Activated CD8-positive, alpha-beta memory T cell treated with anti-CD3 and anti-CD28 coated beads for 24 hours (primary cell): ENCODE results near the gene CTNND1.
"Not testable (repeated sequence)": the region's sequence is repeated elsewhere in the genome, so short reads cannot be mapped to it uniquely, and the experiment has no call there.

Source experiments
- DNase-seq: peaks from one replicate; pipeline ENCODE4 v3.0.0-alpha.2; 2020

Gene CTNND1

DNA sequence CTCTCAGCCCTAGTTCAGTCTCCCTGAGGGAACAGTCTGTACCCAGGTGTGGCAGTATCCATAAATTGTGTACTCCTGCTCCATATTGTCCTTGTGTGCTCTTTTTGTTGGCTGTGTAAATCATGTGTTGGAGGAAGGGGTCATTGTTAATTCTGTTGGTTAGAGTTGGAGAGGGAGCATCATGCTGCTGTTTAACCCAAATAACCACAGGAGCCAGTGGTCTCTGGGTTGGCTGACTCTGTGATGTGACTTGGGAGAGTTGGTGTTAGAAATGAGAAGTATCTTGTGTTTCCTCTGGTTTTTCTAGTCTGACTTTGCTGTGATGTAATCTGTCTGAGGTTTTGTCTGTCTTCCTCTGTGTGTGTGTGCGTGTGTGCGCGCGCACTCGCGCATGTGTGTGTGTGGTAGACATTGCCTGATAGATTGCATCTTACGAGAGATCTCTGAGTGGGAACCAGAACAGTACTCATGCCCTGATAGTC, 30.5 kb downstream of the CTNND1 start:
- DNase-seq = peak; percentile 87

GRCh38 chr11:57792870-57793269, 31.3 kb downstream of the CTNND1 start:
- DNase-seq = no peak

- DNase-seq = no peak
These were observed 31.9 kb downstream of the CTNND1 start for GRCh38 chr11:57793351-57794115.

GRCh38 chr11:57798905-57799559, 37.4 kb downstream of the CTNND1 start:
- no peak for DNase-seq

DNA sequence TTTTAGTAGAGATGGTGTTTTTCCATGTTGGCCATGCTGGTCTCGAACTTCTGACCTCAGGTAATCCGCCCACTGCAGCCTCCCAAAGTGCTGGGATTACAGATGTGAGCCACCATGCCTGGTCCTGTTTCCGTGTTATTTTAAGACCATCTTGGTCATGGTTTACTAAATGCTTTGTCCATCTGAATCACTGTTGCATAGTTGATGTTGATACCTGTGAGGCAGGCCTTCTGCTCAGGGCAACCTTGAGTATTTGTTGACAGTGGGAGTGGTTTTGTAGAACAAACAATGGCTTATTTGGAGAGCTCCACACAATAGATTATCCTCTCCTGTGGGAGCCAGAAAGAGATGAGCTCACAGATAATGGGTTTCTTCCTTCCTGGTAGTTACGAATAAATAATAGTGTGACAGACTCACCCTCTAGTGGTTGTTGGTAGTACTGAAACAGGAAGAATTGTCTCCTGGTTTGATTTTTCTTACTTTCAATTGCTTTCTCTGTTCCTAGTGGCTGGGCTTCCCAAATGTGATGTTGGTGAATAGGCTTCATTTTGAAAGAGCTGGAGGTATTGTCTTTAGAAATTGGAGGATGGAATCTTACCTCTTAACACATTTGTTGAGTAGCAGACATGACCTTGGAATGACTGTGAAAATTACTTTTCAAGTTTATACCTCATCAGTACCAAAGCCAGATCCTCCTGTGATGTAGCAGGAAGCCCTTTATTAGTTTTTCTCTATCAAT, 39.0 kb downstream of the CTNND1 start:
- no peak for DNase-seq

DNA sequence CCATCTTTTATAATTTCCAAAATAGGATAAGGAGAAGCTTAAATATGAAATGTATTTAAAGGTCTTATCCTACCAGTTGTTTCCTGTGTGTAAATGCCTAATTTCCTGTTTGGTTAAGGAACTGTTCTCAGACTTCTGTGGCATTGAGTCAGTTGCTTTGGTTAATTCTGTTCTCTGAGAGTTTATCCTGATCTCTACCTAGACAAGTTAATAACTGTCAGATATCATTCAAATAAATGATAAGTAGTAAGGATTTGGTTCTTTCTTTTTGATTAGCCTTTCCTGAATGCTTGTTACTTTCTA, 39.5 kb downstream of the CTNND1 start:
- no peak for DNase-seq

- no peak for DNase-seq
These were observed 40.8 kb downstream of the CTNND1 start for GRCh38 chr11:57802411-57802810.

- DNase-seq = no peak
These were observed 42.9 kb downstream of the CTNND1 start for GRCh38 chr11:57804466-57804865.

DNA sequence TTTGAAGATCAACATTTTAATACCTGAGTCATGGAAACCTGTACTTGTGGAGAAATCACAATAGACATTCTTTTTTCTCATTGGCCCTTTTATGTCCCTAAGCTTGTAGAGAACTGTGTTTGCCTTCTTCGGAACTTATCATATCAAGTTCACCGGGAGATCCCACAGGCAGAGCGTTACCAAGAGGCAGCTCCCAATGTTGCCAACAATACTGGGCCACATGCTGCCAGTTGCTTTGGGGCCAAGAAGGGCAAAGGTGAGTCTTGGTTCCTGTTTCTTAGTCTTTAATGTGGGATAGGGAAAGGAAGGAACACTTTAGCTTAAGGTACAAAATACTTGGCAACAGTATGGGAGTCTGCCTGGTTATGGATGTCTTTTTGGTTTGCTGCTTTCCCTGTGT, 44.2 kb downstream of the CTNND1 start:
- no peak for DNase-seq

DNA sequence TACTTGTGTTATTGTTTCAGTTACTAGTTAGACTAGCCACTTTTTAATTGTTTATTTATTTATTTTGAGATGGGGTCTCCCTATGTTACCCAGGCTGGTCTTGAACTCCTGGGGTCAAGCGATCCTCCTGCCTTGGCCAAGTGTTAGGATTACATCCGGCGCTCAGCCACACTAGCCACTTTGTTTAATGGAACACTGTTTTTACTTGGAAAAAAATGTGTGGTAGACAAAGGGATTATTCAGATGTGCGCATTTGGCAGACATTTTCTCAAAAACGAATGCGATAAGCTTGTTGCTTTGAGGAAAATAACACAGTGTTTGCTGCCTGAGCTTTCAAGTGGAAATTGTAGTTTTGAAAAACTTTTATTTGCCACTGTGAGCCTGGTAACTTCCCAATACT, 51.0 kb downstream of the CTNND1 start:
- no peak for DNase-seq

DNA sequence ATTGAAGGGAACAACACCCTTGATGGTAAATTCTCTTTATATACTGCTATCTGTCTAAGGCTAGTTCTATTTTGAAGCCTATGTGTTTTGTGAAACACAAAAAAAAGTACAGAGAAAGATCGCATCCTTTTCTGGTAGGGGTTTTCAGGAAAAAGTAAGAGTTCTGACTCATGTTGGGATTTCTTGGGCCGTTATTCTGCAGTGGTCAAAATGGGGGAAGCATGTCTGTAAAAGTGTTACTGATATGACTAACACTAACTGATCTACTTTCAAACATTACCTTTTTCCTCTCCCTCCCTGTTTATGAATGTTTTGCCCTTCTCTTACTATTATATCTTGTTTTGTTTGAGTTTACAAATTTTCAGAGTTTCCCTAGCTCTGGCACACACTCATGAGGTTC, 53.9 kb downstream of the CTNND1 start:
- DNase-seq = no peak

- no peak for DNase-seq
These were observed 54.3 kb downstream of the CTNND1 start for GRCh38 chr11:57815877-57816276.

GRCh38 chr11:57818812-57819211, 57.2 kb downstream of the CTNND1 start:
- no peak for DNase-seq

- no peak for DNase-seq
These were observed 57.8 kb downstream of the CTNND1 start for GRCh38 chr11:57819252-57819979.

DNA sequence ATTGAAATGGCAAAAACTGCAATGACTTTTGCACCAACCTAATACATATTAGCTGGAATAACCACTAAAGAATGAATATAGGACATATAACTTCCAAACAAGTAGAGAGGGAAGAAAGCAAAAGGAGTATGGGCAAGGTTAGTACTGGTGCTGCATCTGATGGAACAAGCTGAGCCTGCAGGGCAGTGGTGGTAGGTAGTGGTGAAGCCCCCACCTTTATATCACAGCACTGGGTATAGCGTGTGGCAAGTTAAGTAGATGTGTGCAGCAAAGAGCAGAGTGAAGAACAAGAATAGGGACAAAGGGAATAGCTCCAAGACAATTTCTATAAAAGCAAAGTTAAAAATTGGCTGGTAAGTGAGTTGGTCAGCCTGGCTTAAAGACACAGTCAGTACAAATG, 62.3 kb downstream of the CTNND1 start:
- no peak for DNase-seq

DNA sequence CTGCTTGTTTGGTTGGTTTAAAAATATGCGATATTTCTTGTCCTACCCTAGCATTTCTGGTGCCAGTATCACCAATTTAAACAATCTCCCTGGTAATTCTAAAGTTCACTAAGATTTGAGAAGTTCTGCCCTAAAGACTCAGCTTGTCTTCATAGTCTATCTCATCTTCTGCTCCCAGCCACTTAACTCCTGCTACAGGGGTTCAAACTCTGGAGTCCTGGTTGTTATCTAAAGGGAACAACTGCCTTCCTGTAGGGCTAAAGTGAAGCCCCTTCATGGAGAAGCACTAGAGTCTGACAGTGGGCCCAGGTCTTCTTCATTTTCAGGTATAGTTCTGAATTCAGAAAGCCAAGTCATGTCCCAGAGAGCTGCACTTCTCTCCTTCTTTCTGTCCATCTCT, 73.2 kb downstream of the CTNND1 start:
- DNase-seq = no peak

GRCh38 chr11:57838609-57839008, 77.0 kb downstream of the CTNND1 start:
- not testable (repeated sequence) for DNase-seq

DNA sequence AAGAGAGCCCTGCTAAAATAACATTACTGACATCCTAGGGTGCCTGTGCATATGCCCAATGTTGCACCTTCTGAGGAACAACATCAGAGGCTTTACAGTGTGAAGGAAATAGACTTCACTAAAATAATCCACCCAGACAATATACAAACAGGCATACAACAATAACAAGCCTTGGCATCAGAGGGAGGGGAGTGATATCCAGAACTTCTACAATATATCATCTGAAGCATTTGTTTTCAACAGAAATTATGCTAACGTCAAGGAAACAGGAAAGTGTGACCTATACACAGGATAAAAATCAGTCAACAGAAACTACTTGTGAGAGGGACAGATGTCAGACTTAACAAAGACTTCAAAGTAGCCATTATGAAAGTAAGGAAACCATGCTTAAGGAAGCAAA, 81.3 kb downstream of the CTNND1 start:
- no peak for DNase-seq

GRCh38 chr11:57867966-57868365, 106.4 kb downstream of the CTNND1 start:
- no peak for DNase-seq

GRCh38 chr11:57868491-57868890, 106.9 kb downstream of the CTNND1 start:
- no peak for DNase-seq
